Activated naive CD8-positive, alpha-beta T cell (primary cell): ENCODE data around the gene BMP8B.

Experiments
- H3K27ac Mint-ChIP-seq: one replicate; pipeline ENCODE4 v1.8.0; 2021; ENCODE audit warnings: mixed read lengths
- H3K27me3 Mint-ChIP-seq: one replicate; pipeline ENCODE4 v1.8.0; 2021; ENCODE audit warnings: mixed read lengths
- H3K36me3 Mint-ChIP-seq: one replicate; pipeline ENCODE4 v1.8.0; 2021; ENCODE audit warnings: mixed read lengths
- H3K4me1 Mint-ChIP-seq: one replicate; pipeline ENCODE4 v1.8.0; 2021; ENCODE audit warnings: low read depth, mixed read lengths
- H3K4me3 Mint-ChIP-seq: one replicate; pipeline ENCODE4 v1.8.0; 2021; ENCODE audit warnings: mild to moderate bottlenecking, mixed read lengths
- H3K9me3 Mint-ChIP-seq: one replicate; pipeline ENCODE4 v1.8.0; 2021; ENCODE audit warnings: low read depth, mixed read lengths

Gene BMP8B

GRCh38 chr1:39737546-39738169, 51.0 kb downstream of the BMP8B start:
- Mint-ChIP-seq H3K4me1 (peaks cover 25% of the 10 kb centered on the region), H3K27me3 (peaks cover 13% of the 10 kb centered on the region), H3K36me3 (peaks cover 15% of the 10 kb centered on the region), H3K27ac (no peak overlapping the region), H3K9me3 (no peaks in the 10 kb centered on the region), H3K4me3 (no peak overlapping the region)

GRCh38 chr1:39735731-39736130, 52.9 kb downstream of the BMP8B start:
- Mint-ChIP-seq H3K27ac (no peak overlapping the region), H3K27me3 (peaks cover 18% of the 10 kb centered on the region), H3K36me3 (peaks cover 8% of the 10 kb centered on the region), H3K4me3 (no peak overlapping the region), H3K4me1 (peaks cover 19% of the 10 kb centered on the region), H3K9me3 (no peaks in the 10 kb centered on the region)

GRCh38 chr1:39733161-39733560, 55.5 kb downstream of the BMP8B start:
- no peaks in the 10 kb centered on the region for H3K4me1 Mint-ChIP-seq
- H3K9me3 Mint-ChIP-seq, result no peaks in the 10 kb centered on the region
- no peak overlapping the region for H3K4me3 Mint-ChIP-seq
- no peak overlapping the region for H3K27ac Mint-ChIP-seq
- H3K36me3 Mint-ChIP-seq, result peaks cover 4% of the 10 kb centered on the region
- H3K27me3 Mint-ChIP-seq, result peaks cover 40% of the 10 kb centered on the region

GRCh38 chr1:39732730-39733129, 55.9 kb downstream of the BMP8B start:
- H3K27ac Mint-ChIP-seq, result no peak overlapping the region
- no peaks in the 10 kb centered on the region for H3K9me3 Mint-ChIP-seq
- H3K27me3 Mint-ChIP-seq, result peaks cover 45% of the 10 kb centered on the region
- H3K4me3 Mint-ChIP-seq, result no peak overlapping the region
- H3K36me3 Mint-ChIP-seq, result peaks cover 4% of the 10 kb centered on the region
- H3K4me1 Mint-ChIP-seq, result peaks cover 4% of the 10 kb centered on the region

- no peaks in the 10 kb centered on the region for H3K36me3 Mint-ChIP-seq
- no peak overlapping the region for H3K27ac Mint-ChIP-seq
- no peaks in the 10 kb centered on the region for H3K9me3 Mint-ChIP-seq
- peaks cover 47% of the 10 kb centered on the region for H3K27me3 Mint-ChIP-seq
- H3K4me1 Mint-ChIP-seq, result peaks cover 6% of the 10 kb centered on the region
- no peak overlapping the region for H3K4me3 Mint-ChIP-seq
These were observed 58.8 kb downstream of the BMP8B start for GRCh38 chr1:39729842-39730241.

- Mint-ChIP-seq H3K27me3 (peaks cover 53% of the 10 kb centered on the region), H3K36me3 (no peaks in the 10 kb centered on the region), H3K27ac (no peak overlapping the region), H3K9me3 (no peaks in the 10 kb centered on the region), H3K4me1 (peaks cover 6% of the 10 kb centered on the region), H3K4me3 (no peak overlapping the region)
These were observed 59.6 kb downstream of the BMP8B start for GRCh38 chr1:39729030-39729429.

GRCh38 chr1:39727932-39728317, 60.7 kb downstream of the BMP8B start:
- no peak overlapping the region for H3K27ac Mint-ChIP-seq
- no peaks in the 10 kb centered on the region for H3K9me3 Mint-ChIP-seq
- peaks cover 6% of the 10 kb centered on the region for H3K4me1 Mint-ChIP-seq
- H3K36me3 Mint-ChIP-seq, result no peaks in the 10 kb centered on the region
- no peak overlapping the region for H3K4me3 Mint-ChIP-seq
- H3K27me3 Mint-ChIP-seq, result peaks cover 49% of the 10 kb centered on the region

- H3K27ac Mint-ChIP-seq, result no peak overlapping the region
- no peaks in the 10 kb centered on the region for H3K36me3 Mint-ChIP-seq
- H3K9me3 Mint-ChIP-seq, result no peaks in the 10 kb centered on the region
- no peak overlapping the region for H3K4me3 Mint-ChIP-seq
- H3K27me3 Mint-ChIP-seq, result peaks cover 47% of the 10 kb centered on the region
- peaks cover 6% of the 10 kb centered on the region for H3K4me1 Mint-ChIP-seq
These were observed 61.3 kb downstream of the BMP8B start for GRCh38 chr1:39727221-39727931.

- no peak overlapping the region for H3K27ac Mint-ChIP-seq
- no peaks in the 10 kb centered on the region for H3K9me3 Mint-ChIP-seq
- H3K4me3 Mint-ChIP-seq, result no peak overlapping the region
- peaks cover 6% of the 10 kb centered on the region for H3K4me1 Mint-ChIP-seq
- peaks cover 51% of the 10 kb centered on the region for H3K27me3 Mint-ChIP-seq
- H3K36me3 Mint-ChIP-seq, result no peaks in the 10 kb centered on the region
These were observed 62.1 kb downstream of the BMP8B start for GRCh38 chr1:39726600-39726999.

- peaks cover 1% of the 10 kb centered on the region for H3K4me1 Mint-ChIP-seq
- peaks cover 31% of the 10 kb centered on the region for H3K27me3 Mint-ChIP-seq
- no peaks in the 10 kb centered on the region for H3K9me3 Mint-ChIP-seq
- no peak overlapping the region for H3K4me3 Mint-ChIP-seq
- no peak overlapping the region for H3K27ac Mint-ChIP-seq
- no peaks in the 10 kb centered on the region for H3K36me3 Mint-ChIP-seq
These were observed 66.2 kb downstream of the BMP8B start for GRCh38 chr1:39722495-39722894.

- H3K36me3 Mint-ChIP-seq, result no peaks in the 10 kb centered on the region
- no peaks in the 10 kb centered on the region for H3K4me1 Mint-ChIP-seq
- peaks cover 29% of the 10 kb centered on the region for H3K27me3 Mint-ChIP-seq
- no peak overlapping the region for H3K27ac Mint-ChIP-seq
- H3K4me3 Mint-ChIP-seq, result no peak overlapping the region
- H3K9me3 Mint-ChIP-seq, result no peaks in the 10 kb centered on the region
These were observed 67.0 kb downstream of the BMP8B start for GRCh38 chr1:39721664-39722063.

- Mint-ChIP-seq H3K4me1 (no peaks in the 10 kb centered on the region), H3K27ac (no peak overlapping the region), H3K27me3 (peaks cover 29% of the 10 kb centered on the region)
These were observed 68.3 kb downstream of the BMP8B start for GRCh38 chr1:39720094-39720999.

GRCh38 chr1:39717809-39718208, 70.9 kb downstream of the BMP8B start:
- Mint-ChIP-seq H3K27me3 (peaks cover 23% of the 10 kb centered on the region), H3K36me3 (no peaks in the 10 kb centered on the region), H3K4me3 (no peak overlapping the region), H3K27ac (no peak overlapping the region), H3K4me1 (no peaks in the 10 kb centered on the region), H3K9me3 (no peaks in the 10 kb centered on the region)

More at GRCh38 chr1:39720094-39720999, 68.3 kb downstream of the BMP8B start:
- Mint-ChIP-seq H3K9me3 (no peaks in the 10 kb centered on the region), H3K36me3 (no peaks in the 10 kb centered on the region), H3K4me3 (no peak overlapping the region)

GRCh38 chr1:39713557-39713956, 75.1 kb downstream of the BMP8B start:
- H3K4me1 Mint-ChIP-seq, result no peaks in the 10 kb centered on the region
- no peaks in the 10 kb centered on the region for H3K9me3 Mint-ChIP-seq
- H3K36me3 Mint-ChIP-seq, result no peaks in the 10 kb centered on the region
- no peak overlapping the region for H3K4me3 Mint-ChIP-seq
- no peak overlapping the region for H3K27ac Mint-ChIP-seq
- peaks cover 13% of the 10 kb centered on the region for H3K27me3 Mint-ChIP-seq

GRCh38 chr1:39711966-39712340, 76.7 kb downstream of the BMP8B start:
- Mint-ChIP-seq H3K36me3 (no peaks in the 10 kb centered on the region), H3K4me1 (no peaks in the 10 kb centered on the region), H3K4me3 (no peak overlapping the region), H3K27me3 (peaks cover 8% of the 10 kb centered on the region), H3K27ac (no peak overlapping the region), H3K9me3 (no peaks in the 10 kb centered on the region)
